Esophagus squamous epithelium (tissue), 4 donors: ENCODE results near the gene LHPP.

ENCODE experiments used
- CTCF ChIP-seq, 6 experiments: fragments of 450-650 bp in 4 of 6; fragments of 200-600 bp in 2 of 6; sonication (generic) in 2 of 6; IDR thresholded peaks; one replicate each; pipeline ENCODE4 v1.5.1; 2016 to 2019; ENCODE audit warnings: antibody characterized with exemption in 6 of 6, mild to moderate bottlenecking in 4 of 6, moderate library complexity in 4 of 6
- POLR2A ChIP-seq, 4 donors: fragments of 450-650 bp; IDR thresholded peaks; one replicate each; pipeline ENCODE4 v1.6.1; 2017; ENCODE audit warnings: antibody characterized with exemption in 4 of 4, mild to moderate bottlenecking in 4 of 4, moderate library complexity in 3 of 4

- TF ChIP-seq CTCF (IDR thresholded peaks at IDR 0.05) = no peak
- TF ChIP-seq POLR2A (IDR thresholded peaks at IDR 0.05) = no peak
Observed at GRCh38 chr10:124568339-124568738, 106.7 kb downstream of the LHPP start.
